Smooth muscle cell (in vitro differentiated cells): Measurements from ENCODE around the gene VILL. TPM values are rescaled to one million over a fixed set of nuclear protein-coding genes. Genes with fewer than 3 reads are reported as not detected.

Source experiments
- DNase-seq: peaks from one replicate; lab custom pipeline; 2025; ENCODE audit not compliant: unreplicated experiment; lab: John Stamatoyannopoulos, UW
- H2AFZ ChIP-seq: fragments of 200-600 bp; sonication (generic); 2 replicates; pipeline ENCODE4 v1.6.0; 2016; ENCODE audit warnings: antibody characterized with exemption, low read depth, mild to moderate bottlenecking
- H3F3A ChIP-seq: fragments of 200-600 bp; sonication (generic); 2 replicates; pipeline ENCODE4 v1.6.0; 2017; ENCODE audit warnings: antibody characterized with exemption, low read depth
- H3K27ac ChIP-seq: fragments of 200-600 bp; sonication (generic); 2 replicates; pipeline ENCODE4 v1.5.1; 2016; ENCODE audit warnings: low read depth, mild to moderate bottlenecking
- H3K27me3 ChIP-seq: fragments of 200-600 bp; sonication (generic); 2 replicates; pipeline ENCODE4 v1.6.1; 2016; ENCODE audit warnings: low read depth, mild to moderate bottlenecking
- H3K36me3 ChIP-seq: fragments of 200-600 bp; sonication (generic); 2 replicates; pipeline ENCODE4 v1.5.1; 2016; ENCODE audit warnings: low read depth
- H3K4me1 ChIP-seq: fragments of 200-600 bp; sonication (generic); 2 replicates; pipeline ENCODE4 v1.5.1; 2016; ENCODE audit warnings: low read depth
- H3K4me2 ChIP-seq: fragments of 200-600 bp; sonication (generic); 2 replicates; pipeline ENCODE4 v1.6.0; 2016; ENCODE audit warnings: mild to moderate bottlenecking
- H3K4me3 ChIP-seq: fragments of 200-600 bp; sonication (generic); 2 replicates; pipeline ENCODE4 v1.5.1; 2016; ENCODE audit warnings: mild to moderate bottlenecking
- H3K79me2 ChIP-seq: fragments of 200-600 bp; sonication (generic); 2 replicates; pipeline ENCODE4 v1.6.0; 2016; ENCODE audit warnings: low read depth, mild to moderate bottlenecking
- H3K9ac ChIP-seq: fragments of 200-600 bp; sonication (generic); 2 replicates; pipeline ENCODE4 v1.6.0; 2016; ENCODE audit warnings: low read depth
- H3K9me3 ChIP-seq: fragments of 200-600 bp; sonication (generic); replicated peaks from 2 replicates; pipeline ENCODE4 v1.5.1; 2016; ENCODE audit warnings: low read depth
- H4K20me1 ChIP-seq: fragments of 200-600 bp; sonication (generic); 2 replicates; pipeline ENCODE4 v1.6.0; 2016; ENCODE audit warnings: low read depth
- WGBS: methylation state at CpG from one replicate; pipeline ENCODE4 v1.1.7; 2016; ENCODE audit warnings: low lambda C conversion rate; 5-methylcytosine and 5-hydroxymethylcytosine counted together
- polyA plus RNA-seq: library from polyadenylated mRNA; unstranded; fragments of >200 nt; fragmentation: Nextera tagmentation; extraction: Ambion mirVana; gene quantifications from 2 replicates; pipeline ENCODE4 v1.2.1, GENCODE V29; 2016
- total RNA-seq: library from RNA; depleted of rRNA; stranded (reverse); fragments of >200 nt; gene quantifications from 2 replicates; pipeline ENCODE4 v1.2.3, GENCODE V29; 2014
- TF ChIP-seq, protein P1 (sequence below): fragments of 200-600 bp; sonication (generic); IDR thresholded peaks from 2 replicates; pipeline ENCODE4 v1.5.1; 2017; ENCODE audit warnings: borderline replicate concordance, mild to moderate bottlenecking, antibody characterized with exemption; ENCODE audit not compliant: insufficient read depth, poor library complexity, severe bottlenecking

VILL gene
- total and polyA plus RNA-seq, 2 experiments from 2014 or later = 2.3 to 3.4 TPM

- Histone ChIP-seq H2AFZ (no peak overlapping the region), H3K9ac (no peak overlapping the region), H3K4me2 (no peak overlapping the region), H3K4me1 (no peaks in the 10 kb centered on the region), H4K20me1 (no peaks in the 10 kb centered on the region), H3K27me3 (no peaks in the 10 kb centered on the region), H3F3A (peaks cover 3% of the 10 kb centered on the region), H3K27ac (no peak overlapping the region), H3K36me3 (no peaks in the 10 kb centered on the region), H3K79me2 (no peaks in the 10 kb centered on the region), H3K4me3 (no peak overlapping the region), H3K9me3 (no peaks in the 10 kb centered on the region)
- 89% methylated on average over 9 of the region's 9 CpGs for WGBS
- TF ChIP-seq, protein P1, sequence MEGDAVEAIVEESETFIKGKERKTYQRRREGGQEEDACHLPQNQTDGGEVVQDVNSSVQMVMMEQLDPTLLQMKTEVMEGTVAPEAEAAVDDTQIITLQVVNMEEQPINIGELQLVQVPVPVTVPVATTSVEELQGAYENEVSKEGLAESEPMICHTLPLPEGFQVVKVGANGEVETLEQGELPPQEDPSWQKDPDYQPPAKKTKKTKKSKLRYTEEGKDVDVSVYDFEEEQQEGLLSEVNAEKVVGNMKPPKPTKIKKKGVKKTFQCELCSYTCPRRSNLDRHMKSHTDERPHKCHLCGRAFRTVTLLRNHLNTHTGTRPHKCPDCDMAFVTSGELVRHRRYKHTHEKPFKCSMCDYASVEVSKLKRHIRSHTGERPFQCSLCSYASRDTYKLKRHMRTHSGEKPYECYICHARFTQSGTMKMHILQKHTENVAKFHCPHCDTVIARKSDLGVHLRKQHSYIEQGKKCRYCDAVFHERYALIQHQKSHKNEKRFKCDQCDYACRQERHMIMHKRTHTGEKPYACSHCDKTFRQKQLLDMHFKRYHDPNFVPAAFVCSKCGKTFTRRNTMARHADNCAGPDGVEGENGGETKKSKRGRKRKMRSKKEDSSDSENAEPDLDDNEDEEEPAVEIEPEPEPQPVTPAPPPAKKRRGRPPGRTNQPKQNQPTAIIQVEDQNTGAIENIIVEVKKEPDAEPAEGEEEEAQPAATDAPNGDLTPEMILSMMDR = no peak
- DNase-seq = no peak
Observed at GRCh38 chr3:38002940-38003339, 12.4 kb downstream of the VILL start.

DNA sequence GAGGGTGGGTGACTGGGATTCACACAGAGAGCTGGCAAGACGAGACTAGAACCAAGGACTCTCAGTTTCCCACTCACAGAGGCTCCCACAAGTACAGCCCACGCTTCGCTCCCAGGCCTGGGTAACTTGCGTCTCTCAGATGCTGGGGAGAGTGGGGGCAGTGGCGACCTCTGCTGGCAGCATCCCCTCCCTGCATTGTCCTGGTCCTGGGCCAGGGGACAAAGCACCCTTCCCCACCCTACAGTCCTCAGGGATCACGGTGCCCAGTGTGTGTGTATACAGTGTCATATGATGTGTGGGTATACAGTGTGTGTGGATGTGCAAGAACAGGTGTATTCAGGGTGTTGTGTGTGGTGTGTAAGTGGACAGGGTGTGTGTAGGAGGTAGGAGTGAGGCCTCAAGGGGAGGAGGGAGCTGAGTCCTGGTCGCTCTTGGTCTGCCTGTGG, 12.8 kb downstream of the VILL start:
- TF ChIP-seq, protein P1 = peak; percentile 78
- WGBS = 56% methylated on average over 7 of the region's 7 CpGs

GRCh38 chr3:38003817-38004414, 13.3 kb downstream of the VILL start:
- 93% methylated on average over 8 of the region's 11 CpGs for WGBS
- Histone ChIP-seq H3K9me3 (no peaks in the 10 kb centered on the region), H3K4me1 (no peaks in the 10 kb centered on the region), H3K4me3 (no peak overlapping the region), H3K4me2 (no peak overlapping the region), H3K27me3 (no peaks in the 10 kb centered on the region), H3K79me2 (no peaks in the 10 kb centered on the region), H3K9ac (no peak overlapping the region), H3K36me3 (no peaks in the 10 kb centered on the region), H2AFZ (no peak overlapping the region), H3F3A (peaks cover 3% of the 10 kb centered on the region), H3K27ac (no peak overlapping the region), H4K20me1 (no peaks in the 10 kb centered on the region)
- TF ChIP-seq, protein P1 = no peak
- no peak for DNase-seq

More for the DNA sequence above, 12.8 kb downstream of the VILL start:
- Histone ChIP-seq H3K36me3 (no peaks in the 10 kb centered on the region), H4K20me1 (no peaks in the 10 kb centered on the region), H3K9me3 (no peaks in the 10 kb centered on the region), H3K4me1 (no peaks in the 10 kb centered on the region), H3K27ac (no peak overlapping the region), H3K4me2 (no peak overlapping the region), H3K4me3 (no peak overlapping the region), H2AFZ (no peak overlapping the region), H3K9ac (no peak overlapping the region), H3K27me3 (no peaks in the 10 kb centered on the region), H3K79me2 (no peaks in the 10 kb centered on the region), H3F3A (peaks cover 3% of the 10 kb centered on the region)
- DNase-seq = no peak
